Tibial artery (tissue), 4 donors: Measurements from ENCODE around the gene UBE2M.
A peak's percentile ranks its signal among the peaks of the same experiment; 100 is the strongest.

Source experiments
- DNase-seq, 2 donors: peaks; one replicate each; pipeline ENCODE4 v3.0.0-alpha.2; 2019
- H3K27ac ChIP-seq, 2 donors: fragments of 200-600 bp; sonication (generic) in 1 of 2; 1 replicate in 1 of 2; 2 replicates in 1 of 2; pipeline ENCODE4 v1.5.1; 2018 to 2019; ENCODE audit warnings: mild to moderate bottlenecking in 1 of 2
- H3K27me3 ChIP-seq, 2 donors: fragments of 200-600 bp; sonication (generic) in 1 of 2; one replicate each; pipeline versions ENCODE4 v1.5.1 to v1.6.0; 2016 to 2019
- H3K36me3 ChIP-seq, 3 donors: fragments of 200-600 bp; sonication (generic) in 2 of 3; one replicate each; pipeline ENCODE4 v1.5.1; 2016 to 2019; ENCODE audit warnings: mild to moderate bottlenecking in 2 of 3
- H3K4me1 ChIP-seq, 4 donors: fragments of 200-600 bp; sonication (generic) in 2 of 4; 1 replicate in 3 of 4; 2 replicates in 1 of 4; pipeline ENCODE4 v1.5.1; 2016 to 2019
- H3K4me3 ChIP-seq, 2 donors: fragments of 200-600 bp; sonication (generic) in 1 of 2; 1 replicate in 1 of 2; 2 replicates in 1 of 2; pipeline ENCODE4 v1.5.1; 2018 to 2019; ENCODE audit warnings: mild to moderate bottlenecking in 2 of 2
- H3K9me3 ChIP-seq, 3 donors: fragments of 200-600 bp; sonication (generic) in 1 of 3; one replicate each; pipeline ENCODE4 v1.5.1; 2016 to 2019
- CTCF ChIP-seq, 2 experiments: fragments of 200-600 bp in 1 of 2; fragments of 450-650 bp in 1 of 2; IDR thresholded peaks; one replicate each; pipeline ENCODE4 v1.5.1; 2017 to 2019; ENCODE audit warnings: antibody characterized with exemption in 2 of 2, mild to moderate bottlenecking in 1 of 2, moderate library complexity in 1 of 2
- intact Hi-C: fragments of 100-400 bp; cut with DNase I; formaldehyde crosslinking; loops from one replicate; pipeline ENCODE4 v1.15.0; 2023; ENCODE audit warnings: low total_unique reads

The UBE2M gene

GRCh38 chr19:58584498-58585441 lies 26.4 kb upstream of the UBE2M start:
- no peak for DNase-seq
- intact Hi-C loops = no loop called here
- H3K9me3 ChIP-seq = no peaks in the 10 kb centered on the region
- H3K4me3 ChIP-seq = no peak overlapping the region
- no peak overlapping the region for H3K27ac ChIP-seq
- no peak for TF ChIP-seq CTCF (IDR thresholded peaks at IDR 0.05)
- peaks cover 0 to 8% (median 3%) of the 10 kb centered on the region in 4 donors for H3K4me1 ChIP-seq
- peaks cover 8 to 34% (median 22%) of the 10 kb centered on the region in 3 donors for H3K36me3 ChIP-seq
- no peaks in the 10 kb centered on the region for H3K27me3 ChIP-seq

- no peak overlapping the region for H3K27ac ChIP-seq
- no peak for TF ChIP-seq CTCF (IDR thresholded peaks at IDR 0.05)
- H3K36me3 ChIP-seq = peaks cover 8 to 39% (median 22%) of the 10 kb centered on the region in 3 donors
- H3K4me3 ChIP-seq = no peak overlapping the region
- no peaks in the 10 kb centered on the region for H3K27me3 ChIP-seq
- no peak for DNase-seq
- H3K4me1 ChIP-seq = peaks cover 0 to 8% (median 3%) of the 10 kb centered on the region in 4 donors
- H3K9me3 ChIP-seq = no peaks in the 10 kb centered on the region
- intact Hi-C loops = no loop called here
Observed at GRCh38 chr19:58582985-58583384, 24.6 kb upstream of the UBE2M start.

- no peaks in the 10 kb centered on the region for H3K27me3 ChIP-seq
- peaks cover 8 to 47% (median 22%) of the 10 kb centered on the region in 3 donors for H3K36me3 ChIP-seq
- H3K9me3 ChIP-seq = no peaks in the 10 kb centered on the region
- H3K4me1 ChIP-seq = peaks cover 0 to 20% (median 8%) of the 10 kb centered on the region in 4 donors
- intact Hi-C loops = no loop called here
- peak; percentile 84 to 88 for TF ChIP-seq CTCF (IDR thresholded peaks at IDR 0.05)
- DNase-seq = peak; percentile 84 to 92
- H3K4me3 ChIP-seq = no peak overlapping the region
- peak overlapping the region; percentile 21 to 65 for H3K27ac ChIP-seq
Observed at GRCh38 chr19:58581227-58582141, 23.1 kb upstream of the UBE2M start.

- Histone ChIP-seq H3K27me3 (no peaks in the 10 kb centered on the region), H3K36me3 (peaks cover 8 to 42% (median 22%) of the 10 kb centered on the region in 3 donors), H3K4me3 (no peak overlapping the region), H3K9me3 (no peaks in the 10 kb centered on the region), H3K27ac (no peak overlapping the region), H3K4me1 (peaks cover 0 to 28% (median 11%) of the 10 kb centered on the region in 4 donors)
- intact Hi-C loops = no loop called here
- no peak for DNase-seq
- no peak for TF ChIP-seq CTCF (IDR thresholded peaks at IDR 0.05)
Observed at GRCh38 chr19:58579473-58580142, 21.2 kb upstream of the UBE2M start.
